Suprapubic skin (tissue), 4 donors: ENCODE measurements around the gene ARHGAP30. TPM values are rescaled to one million over a fixed set of nuclear protein-coding genes. Genes with fewer than 3 reads are reported as not detected.
"Not testable (repeated sequence)": the region's sequence is repeated elsewhere in the genome, so short reads cannot be mapped to it uniquely, and the experiment has no call there.

Source experiments
- DNase-seq, 2 donors: peaks; one replicate each; pipeline ENCODE4 v3.0.0-alpha.2; 2019; ENCODE audit warnings: low spot score in 2 of 2
- H3K27ac ChIP-seq: fragments of 200-600 bp; sonication (generic); one replicate; pipeline ENCODE4 v1.5.1; 2019
- H3K27me3 ChIP-seq: fragments of 200-600 bp; sonication (generic); one replicate; pipeline ENCODE4 v1.5.1; 2019
- H3K36me3 ChIP-seq: fragments of 200-600 bp; sonication (generic); one replicate; pipeline ENCODE4 v1.5.1; 2019
- H3K4me1 ChIP-seq: fragments of 200-600 bp; sonication (generic); one replicate; pipeline ENCODE4 v1.5.1; 2019
- H3K4me3 ChIP-seq: fragments of 200-600 bp; sonication (generic); one replicate; pipeline ENCODE4 v1.5.1; 2019; ENCODE audit warnings: mild to moderate bottlenecking
- H3K9me3 ChIP-seq: fragments of 200-600 bp; sonication (generic); one replicate; pipeline ENCODE4 v1.5.1; 2019
- EP300 ChIP-seq: sonication (generic); formaldehyde crosslinking; IDR thresholded peaks from one replicate; pipeline ENCODE4 v1.6.1; 2017; ENCODE audit warnings: antibody characterized with exemption
- POLR2A ChIP-seq, 2 donors: fragments of 450-650 bp; IDR thresholded peaks; one replicate each; pipeline ENCODE4 v1.6.1; 2017; ENCODE audit warnings: antibody characterized with exemption in 2 of 2, mild to moderate bottlenecking in 2 of 2, moderate library complexity in 2 of 2
- POLR2AphosphoS5 ChIP-seq, 3 donors: sonication (generic); formaldehyde crosslinking; IDR thresholded peaks; one replicate each; pipeline ENCODE4 v1.6.1; 2017; ENCODE audit warnings: antibody characterized with exemption in 3 of 3
- WGBS: methylation state at CpG from one replicate; pipeline ENCODE4 v1.1.5; 2018; 5-methylcytosine and 5-hydroxymethylcytosine counted together
- total RNA-seq, 4 donors: library from RNA; depleted of rRNA; stranded (reverse); fragments of >200 nt; gene quantifications; one replicate each; pipeline ENCODE4 v1.1.0, GENCODE V29; 2016
- TF ChIP-seq, protein P1 (sequence below), 2 donors: fragments of 200-600 bp in 1 of 2; fragments of 450-650 bp in 1 of 2; sonication (generic) in 1 of 2; IDR thresholded peaks; one replicate each; pipeline ENCODE4 v1.5.1; 2016 to 2019; ENCODE audit warnings: antibody characterized with exemption in 2 of 2, mild to moderate bottlenecking in 1 of 2, moderate library complexity in 1 of 2

The ARHGAP30 gene
- total RNA-seq, 4 donors from 2014 or later: 12.3 to 46.2 (median 14.5) TPM

DNA sequence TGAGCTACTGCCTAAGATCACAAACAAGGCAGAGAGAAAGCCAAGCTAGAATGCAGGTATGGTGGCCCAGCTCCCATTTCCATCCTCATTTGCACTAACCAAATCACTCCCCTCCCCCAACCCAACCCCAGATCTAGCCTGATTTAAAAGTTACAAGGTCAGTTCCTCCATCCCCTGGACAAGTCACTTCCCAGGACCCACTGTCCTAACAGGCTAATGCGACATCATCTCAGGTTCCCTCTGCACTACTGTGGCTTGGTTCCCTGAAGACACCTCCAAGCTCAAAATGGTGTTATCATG, 51.1 kb downstream of the ARHGAP30 start:
- no peaks in the 10 kb centered on the region for H3K27me3 ChIP-seq
- 94% methylated on average over 1 of the region's 1 CpG for WGBS
- peak in 1 of 2 donors; percentile 27 for DNase-seq
- H3K4me1 ChIP-seq: peaks cover 62% of the 10 kb centered on the region
- H3K27ac ChIP-seq: peak overlapping the region; percentile 95
- TF ChIP-seq, protein P1, sequence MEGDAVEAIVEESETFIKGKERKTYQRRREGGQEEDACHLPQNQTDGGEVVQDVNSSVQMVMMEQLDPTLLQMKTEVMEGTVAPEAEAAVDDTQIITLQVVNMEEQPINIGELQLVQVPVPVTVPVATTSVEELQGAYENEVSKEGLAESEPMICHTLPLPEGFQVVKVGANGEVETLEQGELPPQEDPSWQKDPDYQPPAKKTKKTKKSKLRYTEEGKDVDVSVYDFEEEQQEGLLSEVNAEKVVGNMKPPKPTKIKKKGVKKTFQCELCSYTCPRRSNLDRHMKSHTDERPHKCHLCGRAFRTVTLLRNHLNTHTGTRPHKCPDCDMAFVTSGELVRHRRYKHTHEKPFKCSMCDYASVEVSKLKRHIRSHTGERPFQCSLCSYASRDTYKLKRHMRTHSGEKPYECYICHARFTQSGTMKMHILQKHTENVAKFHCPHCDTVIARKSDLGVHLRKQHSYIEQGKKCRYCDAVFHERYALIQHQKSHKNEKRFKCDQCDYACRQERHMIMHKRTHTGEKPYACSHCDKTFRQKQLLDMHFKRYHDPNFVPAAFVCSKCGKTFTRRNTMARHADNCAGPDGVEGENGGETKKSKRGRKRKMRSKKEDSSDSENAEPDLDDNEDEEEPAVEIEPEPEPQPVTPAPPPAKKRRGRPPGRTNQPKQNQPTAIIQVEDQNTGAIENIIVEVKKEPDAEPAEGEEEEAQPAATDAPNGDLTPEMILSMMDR (IDR thresholded peaks at IDR 0.05): no peak
- no peak for TF ChIP-seq POLR2AphosphoS5 (IDR thresholded peaks at IDR 0.05)
- TF ChIP-seq POLR2A (IDR thresholded peaks at IDR 0.05): no peak
- TF ChIP-seq EP300: no peak
- no peaks in the 10 kb centered on the region for H3K36me3 ChIP-seq
- H3K4me3 ChIP-seq: peak overlapping the region; percentile 70
- H3K9me3 ChIP-seq: no peaks in the 10 kb centered on the region

DNA sequence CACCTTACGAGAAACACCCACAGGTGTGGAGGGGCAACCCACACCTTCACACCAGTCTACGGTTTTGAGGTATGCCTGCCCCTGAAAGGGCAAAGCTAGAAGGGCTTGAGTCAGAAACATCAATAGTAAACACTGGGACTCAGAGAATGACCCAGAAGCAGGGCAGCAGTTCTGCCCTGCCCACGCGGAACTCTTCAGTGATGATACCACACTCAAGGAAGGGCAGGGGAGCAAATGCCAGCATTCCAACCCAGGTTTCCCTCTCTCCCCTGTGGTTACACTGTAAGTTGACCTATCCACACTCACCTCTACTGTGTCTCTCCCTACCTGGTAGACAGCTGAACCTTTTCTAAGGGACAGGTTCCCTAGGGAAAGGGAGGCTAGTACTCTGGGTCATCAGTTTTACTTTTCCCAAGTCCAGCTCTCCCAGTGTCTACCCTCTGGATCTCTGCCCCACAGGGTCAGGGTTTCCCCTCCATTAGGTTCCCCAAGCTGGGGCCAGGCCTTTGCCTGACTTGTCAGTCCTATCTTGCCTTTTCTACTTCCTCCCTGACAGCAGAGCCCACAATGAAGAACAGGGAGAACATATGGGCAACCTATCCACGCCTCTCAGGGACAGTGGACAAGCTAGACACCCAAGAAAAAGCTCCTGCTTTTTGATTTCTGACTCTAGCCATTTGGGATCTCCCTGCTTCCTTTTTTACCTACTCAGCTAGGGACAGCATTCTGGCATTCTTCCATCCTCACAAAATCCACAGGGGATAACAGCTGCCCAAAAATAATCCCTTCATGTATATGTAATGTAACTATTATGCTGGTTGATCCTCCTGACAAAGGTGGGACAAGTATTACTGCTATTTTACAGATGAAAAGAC, 51.7 kb downstream of the ARHGAP30 start:
- no peaks in the 10 kb centered on the region for H3K9me3 ChIP-seq
- H3K27me3 ChIP-seq: no peaks in the 10 kb centered on the region
- peak in 1 of 2 donors; percentile 4 for DNase-seq
- TF ChIP-seq POLR2A (IDR thresholded peaks at IDR 0.05) (no peak), EP300 (no peak), POLR2AphosphoS5 (IDR thresholded peaks at IDR 0.05) (no peak)
- TF ChIP-seq, protein P1 (IDR thresholded peaks at IDR 0.05): no peak
- 76% methylated on average over 5 of the region's 5 CpGs for WGBS
- H3K4me1 ChIP-seq: peaks cover 68% of the 10 kb centered on the region
- H3K36me3 ChIP-seq: no peaks in the 10 kb centered on the region
- peak overlapping the region; percentile 95 for H3K27ac ChIP-seq
- H3K4me3 ChIP-seq: peak overlapping the region; percentile 70

- Histone ChIP-seq H3K27ac (peak overlapping the region; percentile 95), H3K4me1 (peaks cover 75% of the 10 kb centered on the region)
- not testable (repeated sequence) for H3K27me3 ChIP-seq, H3K36me3 ChIP-seq, H3K4me3 ChIP-seq, H3K9me3 ChIP-seq, DNase-seq
- WGBS: 51% methylated on average over 7 of the region's 7 CpGs
These were observed 52.5 kb downstream of the ARHGAP30 start for GRCh38 chr1:161017181-161017580.

DNA sequence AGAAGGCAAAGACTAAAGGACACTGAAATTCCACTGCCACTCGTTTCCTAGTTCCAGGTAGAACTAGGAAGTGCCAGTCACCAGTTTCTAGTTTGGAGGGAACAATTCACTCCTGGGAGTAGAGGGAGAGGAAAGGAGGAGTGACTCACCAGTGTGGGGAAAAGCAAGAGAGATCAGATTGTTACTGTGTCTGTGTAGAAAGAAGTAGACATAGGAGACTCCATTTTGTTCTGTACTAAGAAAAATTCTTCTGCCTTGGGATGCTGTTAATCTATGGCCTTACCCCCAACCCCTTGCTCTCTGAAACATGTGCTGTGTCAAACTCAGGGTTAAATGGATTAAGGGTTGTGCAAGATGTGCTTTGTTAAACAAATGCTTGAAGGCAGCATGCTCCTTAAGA, 53.0 kb downstream of the ARHGAP30 start:
- H3K27me3 ChIP-seq, H3K4me3 ChIP-seq, H3K9me3 ChIP-seq, H3K36me3 ChIP-seq, DNase-seq: not testable (repeated sequence)
- Histone ChIP-seq H3K4me1 (peaks cover 76% of the 10 kb centered on the region), H3K27ac (peak overlapping the region; percentile 77)
- WGBS: 18% methylated on average over 1 of the region's 1 CpG

DNA sequence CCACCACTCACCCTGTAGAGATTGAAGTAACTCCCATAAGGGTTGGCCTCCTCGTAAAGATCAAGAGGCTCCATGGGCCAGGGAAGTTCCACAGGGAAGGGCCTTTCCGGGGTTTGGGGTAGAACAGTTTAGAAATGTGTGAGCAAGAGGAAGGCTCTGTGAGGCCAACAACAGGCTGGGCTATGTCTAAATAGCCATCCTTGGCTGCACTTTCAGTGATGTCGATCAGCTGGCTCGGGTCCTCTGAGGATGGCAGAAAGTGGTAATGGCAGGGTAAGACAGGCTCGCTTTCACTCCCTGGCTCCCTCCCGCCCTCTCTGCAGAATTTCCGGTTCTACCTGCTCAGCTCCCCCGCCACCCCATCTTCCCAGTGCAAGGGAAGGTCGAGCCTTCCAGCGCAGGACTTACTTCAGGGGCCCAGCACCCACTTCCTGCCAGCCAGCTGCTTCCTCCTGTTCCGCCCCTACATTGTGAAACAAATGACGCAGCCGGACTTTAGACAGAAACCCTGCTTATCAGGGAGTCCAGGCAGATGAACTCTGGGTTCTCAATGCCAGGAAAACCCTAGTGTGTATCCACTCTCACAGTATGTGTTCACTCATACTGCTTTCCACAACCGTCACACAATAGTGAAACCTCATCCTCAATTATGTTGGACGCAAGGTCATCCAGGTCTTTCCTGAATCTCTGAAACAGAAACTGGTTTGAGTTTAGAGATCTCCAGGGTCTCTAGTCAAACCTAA, 56.0 kb downstream of the ARHGAP30 start:
- TF ChIP-seq EP300 (no peak), POLR2AphosphoS5 (IDR thresholded peaks at IDR 0.05) (peak in 2 of 3 donors; percentile 74 to 75), POLR2A (IDR thresholded peaks at IDR 0.05) (peak in 1 of 2 donors; percentile 7)
- TF ChIP-seq, protein P1 (IDR thresholded peaks at IDR 0.05): no peak
- Histone ChIP-seq H3K27me3 (no peaks in the 10 kb centered on the region), H3K9me3 (no peaks in the 10 kb centered on the region), H3K27ac (peak overlapping the region; percentile 89), H3K4me3 (peak overlapping the region; percentile 30), H3K4me1 (peaks cover 71% of the 10 kb centered on the region), H3K36me3 (no peaks in the 10 kb centered on the region)
- DNase-seq: peak; percentile 88 to 90
- 22% methylated on average over 15 of the region's 15 CpGs for WGBS

- peaks cover 66% of the 10 kb centered on the region for H3K4me1 ChIP-seq
- H3K27ac ChIP-seq: peak overlapping the region; percentile 89
- H3K36me3 ChIP-seq: no peaks in the 10 kb centered on the region
- no peak for DNase-seq
- H3K9me3 ChIP-seq: no peaks in the 10 kb centered on the region
- no peaks in the 10 kb centered on the region for H3K27me3 ChIP-seq
- no peak for TF ChIP-seq EP300
- TF ChIP-seq, protein P1 (IDR thresholded peaks at IDR 0.05): no peak
- no peak for TF ChIP-seq POLR2A (IDR thresholded peaks at IDR 0.05)
- TF ChIP-seq POLR2AphosphoS5 (IDR thresholded peaks at IDR 0.05): no peak
- H3K4me3 ChIP-seq: peak overlapping the region; percentile 30
These were observed 56.6 kb downstream of the ARHGAP30 start for GRCh38 chr1:161013131-161013487.
